Suppressor macrophage treated with lipopolysaccharide for 1 hour (primary cell): ENCODE measurements around the gene DGUOK.

ENCODE experiments used
- DNase-seq, 3 donors: peaks; one replicate each; pipeline ENCODE4 v3.0.0-alpha.2; 2020 to 2022

DGUOK gene

DNA sequence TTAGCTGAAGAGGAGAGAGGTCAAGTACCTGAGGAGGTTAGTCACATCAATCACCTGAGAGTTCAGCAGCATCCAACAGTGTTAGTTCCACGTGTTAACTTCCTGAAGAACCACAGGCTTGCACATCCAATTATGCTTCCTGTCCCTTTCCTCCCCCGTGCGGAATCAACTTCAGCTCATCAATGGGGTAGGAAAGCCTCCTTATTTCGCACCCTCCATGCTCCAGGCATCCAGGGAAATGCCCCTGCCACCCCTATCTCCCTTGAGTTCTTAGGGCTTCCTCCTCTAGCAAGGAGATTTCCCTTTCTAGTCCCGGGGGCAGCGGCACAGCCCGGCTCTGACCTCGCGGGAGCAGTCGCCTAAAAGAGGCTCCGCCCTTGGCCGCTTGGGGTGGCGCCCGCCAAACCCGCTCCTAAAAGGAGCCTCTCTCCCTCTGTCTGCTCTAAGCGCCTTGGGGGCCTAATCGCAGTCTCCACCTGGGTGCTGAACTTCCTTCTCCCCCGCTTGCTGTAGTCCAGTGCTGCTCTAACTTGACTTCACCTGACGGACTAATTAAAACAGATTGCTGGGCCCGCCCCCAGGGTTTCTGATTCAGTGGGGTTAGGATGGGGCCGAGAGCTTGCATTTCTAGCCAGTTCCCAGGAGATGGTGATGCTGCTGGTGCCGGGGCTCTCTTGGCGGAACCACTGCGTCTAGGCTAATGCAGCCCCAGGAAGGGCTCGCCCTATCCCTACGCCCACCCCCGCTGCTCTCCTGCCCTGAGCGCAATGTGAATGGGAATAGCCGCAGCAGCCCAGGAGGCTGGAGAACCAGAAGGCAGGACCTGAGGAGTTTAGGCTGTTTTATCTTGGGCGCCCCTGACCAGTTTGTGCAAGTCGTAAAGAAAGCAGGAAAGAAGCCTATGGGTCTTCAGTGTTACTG, 54.7 kb downstream of the DGUOK start:
- peak; percentile 69 to 86 (median 70) for DNase-seq

DNA sequence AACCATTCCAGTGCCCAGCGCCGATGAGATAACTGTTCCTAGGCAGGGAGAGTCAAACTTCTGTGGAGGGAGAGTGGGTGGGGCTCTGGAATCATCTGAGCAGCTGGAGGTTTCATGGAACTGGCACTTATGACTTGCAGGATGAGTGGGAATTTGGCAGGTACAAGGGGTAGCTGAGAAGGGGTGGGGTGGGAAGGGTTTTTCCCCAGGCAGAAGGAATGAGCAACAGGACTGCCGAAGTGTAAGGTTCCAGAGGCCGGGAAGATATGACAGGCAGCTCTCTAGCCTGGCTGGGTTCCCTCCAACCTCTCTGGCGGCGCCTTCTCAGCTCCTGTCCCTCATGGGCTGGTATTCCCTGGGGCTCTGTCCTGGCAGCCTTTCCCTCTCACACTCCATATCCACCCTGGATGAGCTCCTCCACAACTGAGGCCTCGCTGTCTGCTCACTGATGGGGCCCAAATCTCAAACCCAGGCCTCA, 55.5 kb downstream of the DGUOK start:
- DNase-seq: no peak

DNA sequence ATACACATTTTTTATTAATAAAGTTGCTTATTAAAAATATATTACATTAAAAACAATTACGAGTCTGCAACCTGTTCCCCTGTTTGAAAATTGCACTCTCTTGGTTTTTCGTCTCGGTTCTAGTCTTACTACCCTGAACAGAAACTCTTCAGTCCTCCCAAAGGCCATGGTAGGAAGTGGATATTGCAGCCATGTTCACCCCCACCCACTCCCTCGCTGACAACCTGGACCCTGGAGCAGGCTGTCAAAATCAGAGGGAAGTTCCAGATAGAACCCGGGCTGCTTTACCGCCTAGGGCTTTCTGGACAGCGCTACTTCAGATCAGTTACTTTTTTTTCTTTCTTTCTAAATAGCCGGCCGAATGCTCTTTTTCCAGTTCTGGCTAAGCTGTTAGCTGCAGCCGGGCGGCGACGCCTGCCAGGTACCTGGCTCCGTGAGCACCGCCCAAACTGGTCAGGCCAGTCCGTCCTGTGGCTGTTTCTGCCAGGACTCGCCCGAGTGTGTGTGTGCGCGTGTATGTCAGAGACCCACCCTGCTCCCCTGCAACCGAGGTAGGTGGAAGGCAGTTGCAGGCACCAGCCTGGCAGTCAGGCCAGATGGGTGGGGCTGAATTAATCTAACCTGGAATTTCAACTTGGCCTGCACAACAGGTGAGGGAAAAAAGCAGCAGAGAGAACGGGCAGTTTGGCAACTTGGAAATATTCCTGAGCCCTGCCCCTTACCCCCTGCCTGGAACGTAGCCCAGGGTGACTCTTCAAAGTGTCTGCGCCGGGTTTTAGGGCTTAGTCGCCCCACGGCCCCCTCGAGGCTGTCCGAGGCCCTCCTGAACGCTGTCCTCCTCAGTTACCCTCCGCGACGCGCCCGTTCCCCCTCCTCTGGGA, 56.9 kb downstream of the DGUOK start:
- peak; percentile 81 to 86 (median 81) for DNase-seq

DNA sequence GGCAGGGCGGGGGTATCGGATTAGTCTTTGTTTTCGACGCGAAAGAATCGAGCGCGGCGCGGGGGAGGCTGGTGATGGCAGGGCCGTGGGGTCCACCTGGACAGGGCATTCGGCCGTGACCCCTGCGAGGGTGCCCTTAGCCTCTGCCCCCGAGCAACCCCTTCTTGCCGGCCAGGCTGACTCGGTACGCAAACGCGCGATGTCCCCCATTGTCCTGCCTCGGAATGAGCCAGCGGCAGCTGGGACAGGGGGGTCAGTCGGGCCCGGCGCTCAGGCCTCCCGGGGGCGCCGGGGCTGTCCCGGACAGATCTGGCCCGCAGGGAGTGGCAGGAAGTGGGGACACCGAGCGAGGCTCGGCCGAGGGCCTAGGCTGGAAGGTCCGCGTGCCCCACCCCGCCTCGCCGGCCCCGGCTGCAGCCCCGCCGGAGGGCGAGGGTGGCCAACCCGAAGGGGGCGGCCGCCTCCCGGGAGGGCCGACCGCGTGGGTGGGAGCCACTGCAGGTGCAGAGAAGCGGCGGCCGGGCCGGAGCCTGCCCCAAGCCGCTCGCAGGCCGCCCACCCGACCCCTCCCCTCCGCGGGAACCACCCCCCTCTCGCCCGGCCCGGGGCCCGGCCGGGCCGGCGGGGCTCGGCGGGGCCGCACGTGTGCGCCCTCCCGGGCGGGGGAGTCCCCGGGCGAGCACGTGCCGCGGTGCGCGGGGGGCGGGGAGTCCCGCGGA, 57.7 kb downstream of the DGUOK start, which contains the start of gene TET3:
Gene TET3, plus strand, starts transcription at position 708 of the 719 bp plus-strand sequence. CDS start 1,494 bp downstream, outside the sequence.
- peak; percentile 59 to 83 (median 62) for DNase-seq

DNA sequence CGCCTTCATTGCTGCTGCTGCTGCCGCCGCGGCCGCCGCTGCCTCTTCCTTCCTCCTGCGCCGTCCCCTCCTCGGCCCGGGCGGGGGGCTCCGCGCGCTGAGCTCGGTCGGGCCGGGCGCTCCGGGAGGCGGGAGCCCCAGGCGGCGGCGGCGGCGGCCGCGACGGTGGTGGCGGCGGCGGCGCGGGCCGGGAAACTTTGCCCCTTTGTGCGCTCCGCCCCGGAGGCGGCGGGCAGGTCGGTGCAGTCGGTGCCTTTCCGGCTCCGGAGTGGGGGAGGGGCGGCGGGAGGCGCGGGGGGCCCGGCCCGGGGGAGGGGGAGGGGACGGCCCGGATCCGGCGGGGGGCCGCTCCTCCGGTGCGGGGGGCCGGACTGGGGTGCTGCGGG, 58.2 kb downstream of the DGUOK start:
- DNase-seq: no peak

DNA sequence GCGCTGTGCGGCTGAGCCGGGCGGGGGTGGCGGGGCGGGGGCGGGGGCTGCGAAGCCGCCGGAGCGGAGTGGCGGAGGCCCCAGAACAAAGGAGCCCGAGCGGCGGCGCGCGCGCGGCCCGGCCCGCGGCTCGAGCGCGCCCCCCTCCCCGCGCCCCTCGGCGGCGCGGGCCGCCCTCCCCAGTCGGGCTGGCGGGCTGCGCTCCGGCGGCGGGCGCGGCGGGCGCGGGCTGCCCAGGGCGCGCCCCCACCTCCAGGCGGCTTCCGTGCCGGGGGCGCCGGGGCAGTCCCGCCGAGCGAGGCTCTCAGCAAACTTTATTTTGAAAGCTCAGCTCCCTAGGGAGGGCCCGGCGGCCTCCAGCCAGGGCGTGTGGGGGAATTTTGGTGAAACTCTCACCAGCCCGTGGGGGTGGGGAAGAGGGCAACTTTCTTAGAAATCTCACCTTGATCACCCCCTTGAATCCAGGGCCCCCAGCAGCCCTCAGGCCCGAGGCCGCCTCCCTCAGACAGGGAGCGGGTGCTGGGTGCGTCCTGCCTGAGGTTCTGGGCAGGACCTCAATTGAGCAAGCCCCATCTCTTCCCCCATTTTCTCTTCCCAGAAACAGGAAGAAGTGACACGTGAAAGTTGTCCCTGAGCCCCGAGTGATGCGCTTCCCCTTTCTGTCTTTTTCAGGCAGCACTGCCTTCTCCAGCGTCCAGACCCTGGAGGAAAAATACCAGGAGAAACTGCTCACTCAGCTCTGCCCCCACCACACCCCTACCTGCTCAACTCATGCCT, 58.8 kb downstream of the DGUOK start:
- peak; percentile 87 to 93 (median 91) for DNase-seq

DNA sequence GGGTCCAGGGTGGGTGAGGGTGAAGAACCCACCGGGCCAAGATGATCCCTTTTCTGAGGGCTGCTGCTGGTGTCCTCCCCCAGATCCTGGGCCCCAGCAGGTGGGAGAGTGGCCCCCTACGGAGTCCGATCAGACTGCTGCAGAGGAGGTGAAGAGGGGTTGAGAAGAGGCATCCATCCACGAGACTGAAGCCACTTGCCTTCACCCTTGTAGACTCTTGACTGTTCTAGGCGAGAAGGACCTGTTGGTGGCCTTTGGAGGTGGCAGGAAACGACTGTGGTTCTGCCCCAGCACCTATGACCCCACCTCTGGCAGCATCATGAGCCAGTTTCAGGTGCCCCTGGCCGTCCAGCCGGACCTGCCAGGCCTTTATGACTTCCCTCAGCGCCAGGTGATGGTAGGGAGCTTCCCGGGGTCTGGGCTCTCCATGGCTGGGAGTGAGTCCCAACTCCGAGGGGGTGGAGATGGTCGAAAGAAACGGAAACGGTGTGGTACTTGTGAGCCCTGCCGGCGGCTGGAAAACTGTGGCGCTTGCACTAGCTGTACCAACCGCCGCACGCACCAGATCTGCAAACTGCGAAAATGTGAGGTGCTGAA, 59.5 kb downstream of the DGUOK start:
- no peak for DNase-seq

DNA sequence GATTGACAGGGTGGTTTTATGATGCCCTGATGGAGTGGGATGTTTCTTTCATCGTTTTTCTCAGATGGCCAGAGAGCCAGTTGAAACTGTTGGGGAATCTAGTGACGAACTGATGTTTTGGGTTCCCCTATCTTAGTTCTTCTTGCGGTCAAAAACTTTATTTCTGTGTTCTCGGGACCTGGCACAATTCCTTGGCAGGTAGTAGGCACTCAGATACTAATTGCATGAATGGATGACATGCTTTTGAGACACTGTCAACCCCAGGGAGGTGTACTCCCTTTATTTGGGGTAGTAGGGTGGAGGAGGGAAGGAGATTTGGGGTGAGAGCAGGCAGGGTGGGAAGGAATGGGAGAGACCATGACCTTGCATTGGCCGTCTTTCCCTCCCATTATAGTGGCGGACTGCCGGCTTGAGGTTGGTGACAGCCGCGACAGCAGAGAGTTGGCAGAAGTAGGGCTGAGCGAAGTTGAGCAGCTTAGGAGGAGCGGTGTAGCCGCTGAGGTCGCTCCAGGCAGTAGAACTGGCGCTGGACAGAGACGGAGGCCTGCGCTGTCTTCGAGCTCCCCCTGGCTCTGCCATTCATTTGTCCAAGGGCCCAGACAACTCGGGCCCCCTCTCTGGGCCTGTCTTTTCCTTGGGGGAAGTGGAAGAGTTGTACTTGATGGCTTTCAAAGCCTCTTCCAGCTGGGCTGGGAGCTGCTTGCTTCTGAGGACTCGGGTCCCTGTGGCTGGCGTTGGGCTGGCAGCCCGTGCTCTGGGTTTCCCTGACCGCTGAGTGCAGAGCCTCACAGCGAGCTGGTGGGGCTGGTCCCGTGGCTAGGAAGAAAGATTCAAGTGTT, 60.6 kb downstream of the DGUOK start:
- DNase-seq: peak; percentile 60 to 74 (median 61)

DNA sequence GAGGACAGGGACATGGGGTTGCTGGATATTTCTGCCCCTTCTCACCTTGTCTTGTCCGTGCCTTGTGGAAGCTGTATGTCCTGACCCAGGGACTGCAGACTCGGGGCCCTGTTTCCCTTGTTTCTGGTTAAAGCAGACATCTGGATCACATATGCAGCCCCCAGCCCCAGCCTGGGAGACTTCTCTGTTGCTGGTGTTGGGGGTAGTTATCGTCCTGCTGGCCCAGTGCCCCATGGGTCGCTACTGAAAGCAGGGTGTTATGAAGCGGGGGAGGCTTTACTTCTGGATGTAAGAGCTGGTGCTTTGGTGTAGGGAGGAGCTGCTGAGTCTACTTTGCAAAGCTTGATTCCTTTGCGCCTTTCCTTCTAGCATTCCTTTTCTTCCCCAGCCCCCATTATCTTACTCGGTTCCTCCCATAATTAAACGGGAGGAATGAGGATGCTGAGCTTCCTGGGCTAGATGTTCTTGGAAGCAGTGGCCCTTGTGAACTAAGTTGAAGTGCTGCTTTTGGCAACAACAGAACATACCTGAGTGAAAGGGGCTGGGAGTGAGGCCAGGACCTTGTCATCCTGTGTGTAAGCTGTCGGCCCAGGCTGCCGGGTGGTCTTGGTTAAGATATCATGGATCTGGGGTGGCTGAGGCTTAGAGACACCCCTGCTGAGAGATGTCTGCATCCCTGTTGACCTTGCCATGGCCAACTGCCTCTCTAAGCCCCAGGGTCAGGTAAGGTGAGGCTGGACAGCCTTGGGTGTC, 61.4 kb downstream of the DGUOK start:
- DNase-seq: no peak

DNA sequence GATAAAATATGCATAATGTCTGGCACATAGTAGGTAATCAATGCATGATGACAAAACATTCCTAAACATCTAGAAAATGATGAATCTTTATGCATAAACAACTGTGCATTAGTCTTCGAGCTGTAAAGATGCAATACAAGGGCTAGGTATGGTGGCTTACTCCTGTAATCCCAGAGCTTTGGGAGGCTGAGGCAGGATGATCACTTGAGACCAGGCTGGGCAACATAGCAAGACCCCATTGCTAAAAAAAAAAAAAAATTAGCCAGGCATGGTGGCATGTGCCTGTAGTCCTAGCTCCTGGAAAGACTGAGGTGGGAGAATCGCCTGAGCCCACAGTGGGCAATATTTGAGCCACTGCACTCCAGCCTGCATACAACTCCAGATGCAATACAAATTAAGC, 63.3 kb downstream of the DGUOK start:
- no peak for DNase-seq

DNA sequence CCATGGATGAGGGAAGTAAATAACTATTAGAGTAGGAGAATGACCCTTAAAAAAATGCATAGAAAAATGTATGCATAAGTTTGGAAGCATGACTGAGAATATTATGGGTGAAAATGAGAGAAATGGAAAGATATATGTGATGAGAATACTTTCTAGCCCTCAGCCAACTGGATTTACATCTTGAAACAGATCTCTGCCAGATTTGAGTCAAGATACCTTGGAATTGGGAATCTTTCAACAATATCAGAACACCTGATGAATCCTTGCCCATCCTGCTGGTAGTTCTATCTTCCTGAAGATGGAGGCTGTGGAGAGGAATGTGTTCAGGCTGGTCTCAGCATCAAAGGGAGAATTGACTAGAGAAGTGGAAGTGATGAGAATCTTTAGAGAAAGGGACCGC, 63.9 kb downstream of the DGUOK start:
- DNase-seq: no peak

DNA sequence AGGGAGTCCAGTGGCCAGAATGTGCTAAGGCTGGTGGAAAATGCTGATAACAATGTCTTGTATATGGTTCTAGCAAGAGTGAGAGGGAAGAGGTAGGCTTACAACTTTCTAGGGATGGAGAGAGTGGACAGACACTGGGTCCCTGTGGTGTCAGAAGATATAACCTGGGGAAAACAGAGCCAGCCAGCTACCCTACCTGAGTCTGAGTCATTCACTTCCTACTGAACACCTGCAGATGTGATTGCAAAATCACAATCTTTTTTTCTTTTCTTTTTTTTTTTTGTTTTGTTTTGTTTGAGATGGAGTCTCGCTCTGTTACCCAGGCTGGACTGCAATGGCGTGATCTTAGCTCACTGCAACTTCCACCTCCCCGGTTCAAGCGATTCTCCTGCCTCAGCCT, 65.4 kb downstream of the DGUOK start:
- DNase-seq: no peak

DNA sequence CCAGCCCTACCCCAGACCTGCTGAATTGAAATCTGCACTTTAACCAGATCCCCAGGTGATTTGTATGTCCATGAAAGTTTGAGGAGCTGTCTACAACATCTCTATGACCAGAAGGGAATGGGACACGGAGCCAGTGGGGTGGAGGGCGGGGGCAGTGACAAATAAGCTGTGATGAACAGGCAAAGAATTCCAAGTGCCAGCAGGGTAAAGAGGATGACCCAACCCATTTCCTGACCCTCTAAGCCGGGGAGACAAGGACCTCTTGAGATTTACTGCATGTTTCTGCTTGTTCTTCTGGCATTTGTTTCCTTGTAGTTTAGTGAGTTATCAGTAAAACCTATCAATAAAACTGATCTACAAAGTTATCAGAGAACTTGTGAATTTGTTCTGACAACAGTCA, 66.7 kb downstream of the DGUOK start:
- DNase-seq: no peak

DNA sequence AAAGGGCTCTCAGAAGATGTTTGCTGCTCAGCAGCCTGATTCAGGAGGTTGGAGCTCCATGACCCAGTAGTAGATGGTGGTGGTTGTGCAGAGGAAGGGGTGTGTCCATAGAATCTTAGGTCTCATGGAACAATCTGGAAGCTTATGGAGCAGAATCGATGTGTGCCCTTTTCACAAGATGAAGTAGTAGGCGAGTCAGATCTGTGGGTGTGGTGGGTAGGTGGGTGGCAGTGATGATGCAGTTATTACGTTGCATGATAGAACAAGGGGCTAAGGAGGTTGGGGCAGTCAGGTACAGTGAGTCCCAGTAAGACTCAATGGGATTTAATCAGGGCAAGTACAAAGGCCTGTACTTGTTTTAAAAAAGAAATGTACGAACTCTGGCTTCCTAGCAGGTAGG, 67.1 kb downstream of the DGUOK start:
- DNase-seq: peak in 2 of 3 donors; percentile 40

DNA sequence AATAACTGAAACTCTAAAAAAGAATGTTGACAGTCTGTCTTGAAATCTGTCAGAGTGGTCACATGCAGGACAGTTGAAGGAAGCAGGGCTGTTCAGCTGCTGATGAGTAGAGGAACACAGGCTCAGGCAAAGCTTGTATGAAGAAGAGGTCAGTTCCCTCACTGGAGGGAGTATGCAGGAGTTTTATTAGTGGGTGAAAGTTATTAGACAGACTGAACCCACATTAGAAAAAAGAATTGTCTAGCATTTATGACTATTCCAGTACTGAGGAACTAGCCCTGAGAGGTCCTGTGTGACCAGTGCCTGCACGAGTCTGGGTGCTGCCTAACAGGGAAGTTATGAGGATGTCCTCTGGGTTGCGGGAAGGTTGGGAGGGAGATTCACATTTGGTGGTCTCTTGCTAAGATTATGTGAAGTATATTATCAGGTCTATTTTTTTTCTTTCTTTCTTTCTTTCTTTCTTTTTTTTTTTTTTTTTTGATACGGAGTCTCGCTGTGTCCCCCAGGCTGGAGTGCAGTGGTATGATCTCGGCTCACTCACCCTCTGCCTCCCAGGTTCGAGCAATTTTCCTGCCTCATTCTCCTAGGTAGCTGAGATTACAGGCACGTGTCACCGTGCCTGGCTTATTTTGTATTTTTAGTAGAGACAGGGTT, 67.6 kb downstream of the DGUOK start:
- DNase-seq: peak; percentile 54 to 64 (median 56)

DNA sequence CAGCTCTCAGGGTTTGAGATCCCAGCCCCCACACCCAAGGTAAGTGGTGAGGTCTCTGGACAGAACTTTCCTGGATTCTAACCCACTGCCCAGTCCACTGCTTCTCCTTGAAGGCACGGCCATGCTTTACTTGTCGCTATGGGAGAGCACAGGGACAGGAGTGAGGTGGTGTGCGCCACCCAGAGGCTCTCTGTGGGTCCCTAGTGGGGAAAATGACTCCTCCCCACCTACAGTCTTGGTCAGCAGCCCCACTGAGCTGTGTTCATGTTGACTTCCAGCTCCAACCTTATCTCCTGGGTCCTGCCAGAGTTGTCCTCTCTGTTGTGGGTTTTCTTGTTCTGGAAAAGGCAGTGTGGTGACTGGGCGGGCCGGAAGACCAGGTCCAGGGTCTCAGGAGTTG, 69.1 kb downstream of the DGUOK start:
- DNase-seq: no peak

DNA sequence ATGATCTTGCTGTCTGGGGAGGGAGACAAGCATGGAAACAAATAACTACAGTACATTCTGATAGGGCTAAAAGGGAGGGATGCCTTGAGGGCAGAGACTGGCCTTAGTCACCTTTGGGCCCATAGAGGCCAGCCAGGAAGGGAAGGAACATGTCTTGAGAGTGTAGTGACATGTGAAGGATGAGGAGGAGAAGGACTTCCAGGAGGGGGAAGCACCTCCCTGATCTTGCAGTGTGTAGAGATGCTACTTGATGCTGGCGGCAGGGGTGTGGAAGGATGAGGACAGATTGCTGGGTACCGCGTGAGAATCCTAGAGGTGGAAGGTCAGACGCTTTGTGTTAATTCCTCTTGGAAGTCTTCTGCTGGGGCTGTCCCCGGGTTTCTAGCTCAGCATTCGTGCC, 71.1 kb downstream of the DGUOK start:
- DNase-seq: no peak

DNA sequence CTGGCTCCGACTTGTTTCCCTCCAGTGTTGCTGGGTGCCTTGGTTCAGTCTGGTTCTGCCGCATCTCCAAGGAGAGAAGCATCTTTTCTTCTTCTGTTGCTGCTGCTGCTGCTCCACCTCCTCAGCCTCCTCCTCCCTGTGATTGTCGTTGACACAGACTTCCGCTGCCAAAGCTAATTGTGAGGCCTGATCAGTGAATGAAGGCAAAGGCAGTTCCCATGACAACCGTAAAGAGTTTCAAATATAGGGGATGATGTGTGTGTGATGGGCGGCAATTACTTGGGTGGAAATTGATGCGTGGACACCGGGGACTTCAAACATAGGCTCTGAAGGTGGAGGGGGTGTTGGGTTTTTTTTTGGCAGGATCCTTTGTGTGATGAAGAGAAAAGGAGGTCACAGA, 71.8 kb downstream of the DGUOK start:
- no peak for DNase-seq

DNA sequence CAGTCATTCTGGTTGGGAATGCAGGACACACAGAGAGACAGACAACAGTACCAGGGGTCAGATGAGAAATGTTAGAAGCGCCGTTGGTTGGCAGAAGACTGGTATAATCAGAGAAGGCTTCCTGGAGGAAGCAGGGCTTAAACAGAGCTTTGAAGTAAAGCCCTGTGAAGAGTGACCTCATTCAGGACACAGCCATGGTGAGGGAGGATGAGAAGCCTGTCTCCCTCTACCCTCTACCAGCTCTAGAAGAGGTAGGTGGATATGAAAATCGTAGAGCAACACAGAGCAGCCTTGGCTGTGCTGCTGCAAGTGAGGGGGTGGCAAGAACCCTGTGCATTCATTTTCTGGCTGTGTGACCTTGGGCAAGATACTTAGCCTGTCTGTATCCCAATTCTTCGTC, 72.3 kb downstream of the DGUOK start:
- DNase-seq: no peak
